A673 (cell line): Measurements from ENCODE around the gene SRPK3.
"Not testable (repeated sequence)": the region's sequence is repeated elsewhere in the genome, so short reads cannot be mapped to it uniquely, and the experiment has no call there.

ENCODE experiments used
- EZH2 ChIP-seq: fragments of 200-600 bp; sonication (generic); IDR thresholded peaks from 2 replicates; pipeline ENCODE4 v1.6.1; 2017; ENCODE audit warnings: borderline replicate concordance, low read depth, mild to moderate bottlenecking, mixed read lengths, antibody characterized with exemption, low read length; ENCODE audit not compliant: poor library complexity, severe bottlenecking
- TF ChIP-seq, protein P1 (sequence below): fragments of 300-800, 200-600 bp; sonication (generic); conservative IDR thresholded peaks from 2 replicates; pipeline ENCODE4 v1.5.1; 2017; ENCODE audit warnings: low read depth, mild to moderate bottlenecking, antibody characterized with exemption, low read length, moderate library complexity, mixed read lengths

DNA sequence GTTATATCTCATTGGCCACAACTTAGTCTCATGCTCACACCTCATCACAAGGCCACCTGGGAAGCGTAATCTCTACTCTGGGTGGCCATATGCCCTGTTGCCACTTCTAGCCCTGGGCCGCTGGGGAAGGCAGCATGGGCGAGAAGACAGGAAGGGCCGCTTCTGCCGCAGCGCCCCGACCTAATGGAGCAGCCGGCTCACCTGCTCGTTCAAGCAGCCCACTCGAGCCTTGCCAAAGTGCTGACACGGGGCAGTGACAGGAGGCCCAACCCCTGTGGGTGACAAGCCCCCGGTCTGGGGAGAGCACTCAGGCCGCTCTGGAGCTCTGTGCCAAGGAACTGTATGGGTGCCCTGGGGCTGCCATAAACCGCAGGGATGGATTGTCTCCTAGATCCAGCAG, 38.7 kb upstream of the SRPK3 start:
- TF ChIP-seq, protein P1, sequence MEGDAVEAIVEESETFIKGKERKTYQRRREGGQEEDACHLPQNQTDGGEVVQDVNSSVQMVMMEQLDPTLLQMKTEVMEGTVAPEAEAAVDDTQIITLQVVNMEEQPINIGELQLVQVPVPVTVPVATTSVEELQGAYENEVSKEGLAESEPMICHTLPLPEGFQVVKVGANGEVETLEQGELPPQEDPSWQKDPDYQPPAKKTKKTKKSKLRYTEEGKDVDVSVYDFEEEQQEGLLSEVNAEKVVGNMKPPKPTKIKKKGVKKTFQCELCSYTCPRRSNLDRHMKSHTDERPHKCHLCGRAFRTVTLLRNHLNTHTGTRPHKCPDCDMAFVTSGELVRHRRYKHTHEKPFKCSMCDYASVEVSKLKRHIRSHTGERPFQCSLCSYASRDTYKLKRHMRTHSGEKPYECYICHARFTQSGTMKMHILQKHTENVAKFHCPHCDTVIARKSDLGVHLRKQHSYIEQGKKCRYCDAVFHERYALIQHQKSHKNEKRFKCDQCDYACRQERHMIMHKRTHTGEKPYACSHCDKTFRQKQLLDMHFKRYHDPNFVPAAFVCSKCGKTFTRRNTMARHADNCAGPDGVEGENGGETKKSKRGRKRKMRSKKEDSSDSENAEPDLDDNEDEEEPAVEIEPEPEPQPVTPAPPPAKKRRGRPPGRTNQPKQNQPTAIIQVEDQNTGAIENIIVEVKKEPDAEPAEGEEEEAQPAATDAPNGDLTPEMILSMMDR: not testable (repeated sequence)
- TF ChIP-seq EZH2: not testable (repeated sequence)
